CD4-positive, CD25-positive, alpha-beta regulatory T cell (primary cell): Measurements from ENCODE around the gene ANP32B. TPM values are rescaled to one million over a fixed set of nuclear protein-coding genes. Genes with fewer than 3 reads are reported as not detected.
"Not testable (repeated sequence)": the region's sequence is repeated elsewhere in the genome, so short reads cannot be mapped to it uniquely, and the experiment has no call there.

Experiments
- ATAC-seq, 2 donors: fragments of 150-1000 bp; cut with Tn5 transposase; one replicate each; pipeline ENCODE4 v1.10.0; 2021; ENCODE audit warnings: low read depth in 2 of 2, moderate number of reproducible peaks in 2 of 2, moderate library complexity in 1 of 2
- DNase-seq, 3 donors: peaks; one replicate each; pipeline versions ENCODE4 v3.0.0 to v3.0.0-alpha.2; 2012 to 2022; ENCODE audit warnings: mixed read lengths in 1 of 3
- H3K27ac ChIP-seq: one replicate; pipeline ENCODE4 v1.7.0; 2013; ENCODE audit warnings: mild to moderate bottlenecking, low read length; ENCODE audit not compliant: insufficient read depth, poor library complexity, severe bottlenecking
- H3K27me3 ChIP-seq: one replicate; pipeline ENCODE4 v1.7.0; 2013; ENCODE audit warnings: low read length; ENCODE audit not compliant: control insufficient read depth, insufficient read depth
- H3K36me3 ChIP-seq: one replicate; pipeline ENCODE4 v1.7.0; 2013; ENCODE audit warnings: mild to moderate bottlenecking, low read length, moderate library complexity; ENCODE audit not compliant: control insufficient read depth, insufficient read depth
- H3K4me1 ChIP-seq: 2 replicates; pipeline ENCODE4 v1.7.0; 2013; ENCODE audit warnings: mild to moderate bottlenecking, low read length; ENCODE audit not compliant: insufficient read depth, control insufficient read depth, poor library complexity, severe bottlenecking
- H3K4me3 ChIP-seq: one replicate; pipeline ENCODE4 v1.7.0; 2013; ENCODE audit warnings: low read depth, mild to moderate bottlenecking, low read length, moderate library complexity
- H3K9me3 ChIP-seq, 2 experiments: 1 replicate in 1 of 2; 2 replicates in 1 of 2; pipeline ENCODE4 v1.7.0; 2013; ENCODE audit warnings: low read length in 2 of 2, mild to moderate bottlenecking in 1 of 2, moderate library complexity in 1 of 2; ENCODE audit not compliant: control insufficient read depth in 2 of 2
- H3K27ac Mint-ChIP-seq, 3 donors: one replicate each; pipeline ENCODE4 v1.8.0; 2020 to 2022; ENCODE audit warnings: mild to moderate bottlenecking in 3 of 3, mixed read lengths in 3 of 3, moderate library complexity in 2 of 3
- H3K27me3 Mint-ChIP-seq: one replicate; pipeline ENCODE4 v1.8.0; 2022; ENCODE audit warnings: mild to moderate bottlenecking, mixed read lengths
- H3K36me3 Mint-ChIP-seq: one replicate; pipeline ENCODE4 v1.8.0; 2020; ENCODE audit warnings: mixed read lengths
- H3K4me1 Mint-ChIP-seq, 4 donors: one replicate each; pipeline ENCODE4 v1.8.0; 2020 to 2022; ENCODE audit warnings: mixed read lengths in 4 of 4, mild to moderate bottlenecking in 1 of 4
- H3K4me3 Mint-ChIP-seq, 4 donors: one replicate each; pipeline ENCODE4 v1.8.0; 2020 to 2022; ENCODE audit warnings: mild to moderate bottlenecking in 4 of 4, mixed read lengths in 4 of 4, moderate library complexity in 3 of 4
- H3K9me3 Mint-ChIP-seq, 7 donors: one replicate each; pipeline ENCODE4 v1.8.0; 2020 to 2022; ENCODE audit warnings: mixed read lengths in 7 of 7, mild to moderate bottlenecking in 3 of 7, moderate library complexity in 2 of 7
- polyA plus RNA-seq, 4 donors: library from polyadenylated mRNA; unstranded; fragments of 300-500 nt; fragmentation: Illumina TruSeq; gene quantifications; one replicate each; pipeline ENCODE4 v1.2.3, GENCODE V29; 2021
- total RNA-seq: library from RNA; stranded (reverse); gene quantifications from one replicate; pipeline ENCODE4 v1.2.3, GENCODE V29; 2022

Gene ANP32B
- total and polyA plus RNA-seq, 5 donors from 2014 or later: 83.6 to 188 (median 92.7) TPM

GRCh38 chr9:98009936-98010335, 26.8 kb downstream of the ANP32B start:
- no peak overlapping the region for H3K4me3 Mint-ChIP-seq
- Histone ChIP-seq H3K4me3 (no peak overlapping the region), H3K27ac (no peak overlapping the region), H3K9me3 (no peaks in the 10 kb centered on the region), H3K4me1 (no peaks in the 10 kb centered on the region), H3K36me3 (peaks cover 94% of the 10 kb centered on the region), H3K27me3 (no peaks in the 10 kb centered on the region)
- no peaks in the 10 kb centered on the region for H3K27me3 Mint-ChIP-seq
- no peak for DNase-seq
- H3K4me1 Mint-ChIP-seq: peaks cover 8 to 33% (median 20%) of the 10 kb centered on the region in 4 donors
- H3K27ac Mint-ChIP-seq: peak overlapping the region in 1 of 3 donors; percentile 79
- H3K36me3 Mint-ChIP-seq: peaks cover 57% of the 10 kb centered on the region
- no peak for ATAC-seq
- no peaks in the 10 kb centered on the region for H3K9me3 Mint-ChIP-seq

GRCh38 chr9:98010445-98010844, 27.3 kb downstream of the ANP32B start:
- no peak overlapping the region for H3K4me3 ChIP-seq
- no peak overlapping the region for H3K27ac ChIP-seq
- peaks cover 57% of the 10 kb centered on the region for H3K36me3 Mint-ChIP-seq
- DNase-seq (peak in 1 of 3 donors; percentile 24), ATAC-seq (peak; percentile 70 to 72)
- no peaks in the 10 kb centered on the region for H3K27me3 Mint-ChIP-seq
- no peak overlapping the region for H3K4me3 Mint-ChIP-seq
- no peaks in the 10 kb centered on the region for H3K9me3 ChIP-seq
- peaks cover 94% of the 10 kb centered on the region for H3K36me3 ChIP-seq
- H3K27ac Mint-ChIP-seq: peak overlapping the region in 2 of 3 donors; percentile 36 to 42
- peaks cover 8 to 32% (median 19%) of the 10 kb centered on the region in 4 donors for H3K4me1 Mint-ChIP-seq
- no peaks in the 10 kb centered on the region for H3K27me3 ChIP-seq
- H3K9me3 Mint-ChIP-seq: no peaks in the 10 kb centered on the region
- no peaks in the 10 kb centered on the region for H3K4me1 ChIP-seq

DNA sequence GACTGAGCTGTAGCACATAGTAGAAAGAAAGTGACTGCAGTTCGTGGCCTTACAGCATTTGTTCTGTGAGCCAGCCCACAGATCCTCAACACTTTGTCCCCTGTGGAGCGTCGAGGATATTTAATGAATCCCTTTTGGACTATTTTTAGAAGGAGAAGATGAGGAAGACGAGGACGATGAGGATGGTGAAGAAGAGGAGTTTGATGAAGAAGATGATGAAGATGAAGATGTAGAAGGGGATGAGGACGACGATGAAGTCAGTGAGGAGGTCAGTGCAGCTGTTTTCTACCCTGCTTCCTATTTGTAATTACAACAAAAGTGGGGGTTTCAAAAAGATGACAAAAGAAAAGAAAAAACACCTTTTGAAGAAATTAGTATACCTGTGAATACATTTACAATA, 28.0 kb downstream of the ANP32B start:
- Mint-ChIP-seq H3K27ac (peak overlapping the region; percentile 42 to 85 (median 61)), H3K4me3 (no peak overlapping the region), H3K4me1 (peaks cover 3 to 30% (median 19%) of the 10 kb centered on the region in 4 donors), H3K36me3 (peaks cover 57% of the 10 kb centered on the region), H3K27me3 (no peaks in the 10 kb centered on the region), H3K9me3 (no peaks in the 10 kb centered on the region)
- H3K9me3 ChIP-seq: no peaks in the 10 kb centered on the region
- peaks cover 94% of the 10 kb centered on the region for H3K36me3 ChIP-seq
- no peaks in the 10 kb centered on the region for H3K4me1 ChIP-seq
- no peak for DNase-seq
- no peak overlapping the region for H3K27ac ChIP-seq
- no peaks in the 10 kb centered on the region for H3K27me3 ChIP-seq
- H3K4me3 ChIP-seq: no peak overlapping the region
- ATAC-seq: no peak

DNA sequence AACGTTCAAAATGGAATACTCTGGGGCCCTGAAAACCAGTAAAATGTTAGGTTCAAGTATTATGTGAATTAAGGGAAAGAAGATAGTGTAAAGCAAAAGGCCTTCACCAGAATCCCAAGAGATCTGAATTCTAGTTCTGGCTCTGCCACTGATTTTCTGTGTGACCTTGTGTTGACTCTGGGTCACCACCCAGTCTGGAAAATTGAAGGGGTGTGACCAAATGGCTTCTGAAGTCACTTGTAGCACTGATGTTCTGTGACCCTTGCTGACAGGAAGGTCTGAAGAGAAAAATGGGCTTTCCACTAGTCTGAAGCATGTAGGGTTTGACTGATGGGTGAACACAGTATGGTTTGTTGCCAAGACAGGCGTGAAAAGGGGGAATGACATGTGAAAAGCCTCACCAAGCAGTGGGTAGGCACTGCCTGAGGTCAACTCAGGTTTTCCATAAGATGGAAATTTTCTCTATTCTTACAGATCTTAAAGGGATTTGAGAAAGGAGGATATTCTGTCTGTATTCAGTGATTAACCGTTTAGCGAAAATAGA, 33.1 kb downstream of the ANP32B start:
- Mint-ChIP-seq H3K4me1 (peaks cover 0 to 2% (median 2%) of the 10 kb centered on the region in 4 donors), H3K27ac (no peak overlapping the region), H3K27me3 (no peaks in the 10 kb centered on the region), H3K9me3 (no peaks in the 10 kb centered on the region), H3K4me3 (no peak overlapping the region), H3K36me3 (peaks cover 51% of the 10 kb centered on the region)
- Histone ChIP-seq H3K4me1 (no peaks in the 10 kb centered on the region), H3K27ac (no peak overlapping the region), H3K27me3 (no peaks in the 10 kb centered on the region), H3K9me3 (no peaks in the 10 kb centered on the region), H3K4me3 (no peak overlapping the region), H3K36me3 (peaks cover 79% of the 10 kb centered on the region)
- DNase-seq (no peak), ATAC-seq (no peak)

DNA sequence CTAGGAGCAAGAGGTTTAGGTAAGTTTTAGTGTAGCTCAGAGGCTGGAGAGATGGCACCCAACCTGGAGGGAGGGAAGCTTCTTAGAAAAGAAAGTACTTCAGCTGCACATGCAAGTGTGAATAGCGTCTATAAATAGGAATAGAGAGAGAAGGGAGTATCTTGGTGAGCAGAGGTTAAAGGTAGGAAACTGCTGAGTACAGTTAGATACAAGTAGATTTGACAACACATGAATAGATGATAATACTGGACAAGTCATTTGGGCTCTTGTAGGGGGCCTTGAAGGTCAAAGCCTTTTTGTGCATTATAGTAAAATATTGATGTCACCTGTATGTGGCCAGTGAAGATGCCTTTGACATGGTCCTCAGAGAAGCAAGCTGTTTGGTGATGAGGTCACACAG, 34.2 kb downstream of the ANP32B start:
- peaks cover 44% of the 10 kb centered on the region for H3K36me3 Mint-ChIP-seq
- no peak overlapping the region for H3K4me3 ChIP-seq
- peak overlapping the region in 1 of 3 donors; percentile 17 for H3K27ac Mint-ChIP-seq
- no peaks in the 10 kb centered on the region for H3K27me3 Mint-ChIP-seq
- H3K4me1 Mint-ChIP-seq: peaks cover 0 to 6% (median 4%) of the 10 kb centered on the region in 4 donors
- no peaks in the 10 kb centered on the region for H3K27me3 ChIP-seq
- peaks cover 68% of the 10 kb centered on the region for H3K36me3 ChIP-seq
- no peaks in the 10 kb centered on the region for H3K9me3 ChIP-seq
- H3K9me3 Mint-ChIP-seq: no peaks in the 10 kb centered on the region
- no peak for ATAC-seq
- no peak overlapping the region for H3K4me3 Mint-ChIP-seq
- H3K27ac ChIP-seq: no peak overlapping the region
- no peaks in the 10 kb centered on the region for H3K4me1 ChIP-seq
- DNase-seq: no peak

DNA sequence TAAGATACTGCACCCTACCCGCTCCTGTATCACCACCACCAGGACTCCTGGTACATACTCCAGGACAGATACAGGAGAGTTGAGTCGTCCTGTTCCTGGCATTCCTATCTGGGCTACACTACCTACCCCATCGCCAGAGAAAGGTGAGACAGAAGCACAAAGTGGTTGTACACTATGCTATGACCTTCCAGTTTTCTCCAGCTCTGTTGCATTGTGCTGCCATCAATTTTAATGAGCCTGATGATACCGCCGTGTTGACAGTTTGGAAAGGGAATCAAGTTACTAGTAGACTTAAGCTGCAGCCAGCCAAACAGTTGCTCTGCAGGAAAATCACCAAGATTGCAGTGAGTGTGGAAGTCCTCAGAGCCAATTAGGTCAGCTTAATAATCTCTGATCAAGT, 35.2 kb downstream of the ANP32B start:
- Histone ChIP-seq H3K27me3 (no peaks in the 10 kb centered on the region), H3K4me3 (no peak overlapping the region), H3K4me1 (no peaks in the 10 kb centered on the region), H3K36me3 (peaks cover 59% of the 10 kb centered on the region), H3K9me3 (no peaks in the 10 kb centered on the region), H3K27ac (no peak overlapping the region)
- Mint-ChIP-seq H3K27me3 (no peaks in the 10 kb centered on the region), H3K4me1 (peaks cover 0 to 6% (median 4%) of the 10 kb centered on the region in 4 donors), H3K27ac (peak overlapping the region in 1 of 3 donors; percentile 64), H3K9me3 (no peaks in the 10 kb centered on the region), H3K4me3 (no peak overlapping the region), H3K36me3 (peaks cover 41% of the 10 kb centered on the region)
- DNase-seq: no peak
- no peak for ATAC-seq

GRCh38 chr9:98019098-98019497, 36.0 kb downstream of the ANP32B start:
- Mint-ChIP-seq H3K27me3 (no peaks in the 10 kb centered on the region), H3K4me1 (peaks cover 0 to 6% (median 4%) of the 10 kb centered on the region in 4 donors), H3K4me3 (no peak overlapping the region), H3K36me3 (peaks cover 41% of the 10 kb centered on the region), H3K27ac (peak overlapping the region in 1 of 3 donors; percentile 40), H3K9me3 (no peaks in the 10 kb centered on the region)
- ATAC-seq: no peak
- Histone ChIP-seq H3K9me3 (no peaks in the 10 kb centered on the region), H3K4me3 (no peak overlapping the region), H3K4me1 (no peaks in the 10 kb centered on the region), H3K27ac (no peak overlapping the region), H3K36me3 (peaks cover 53% of the 10 kb centered on the region), H3K27me3 (no peaks in the 10 kb centered on the region)
- no peak for DNase-seq

DNA sequence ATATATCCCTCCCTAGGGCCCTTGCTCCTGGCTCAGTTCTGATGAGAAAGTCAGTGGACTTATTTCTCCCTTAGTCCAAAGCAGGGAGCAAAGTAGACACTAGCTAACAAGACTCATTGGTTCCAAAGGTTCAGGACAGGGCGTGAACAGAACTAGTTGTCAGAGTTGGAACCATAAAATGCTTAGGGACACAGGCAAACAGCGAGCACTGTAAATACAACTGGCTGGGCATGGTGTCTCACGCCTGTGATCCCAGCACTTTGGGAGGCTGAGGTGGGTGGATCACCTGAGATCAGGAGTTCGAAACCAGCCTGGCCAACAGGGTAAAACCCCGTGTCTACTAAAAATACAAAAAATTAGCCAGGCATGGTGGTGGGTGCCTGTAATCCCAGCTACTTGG, 36.7 kb downstream of the ANP32B start:
- Mint-ChIP-seq H3K36me3 (peaks cover 35% of the 10 kb centered on the region), H3K27ac (peak overlapping the region in 1 of 3 donors; percentile 15)
- not testable (repeated sequence) for DNase-seq, H3K4me3 Mint-ChIP-seq, H3K9me3 Mint-ChIP-seq, H3K27me3 ChIP-seq, H3K4me1 ChIP-seq, H3K4me3 ChIP-seq, H3K27me3 Mint-ChIP-seq, ATAC-seq, H3K27ac ChIP-seq, H3K9me3 ChIP-seq, H3K4me1 Mint-ChIP-seq
- peaks cover 46% of the 10 kb centered on the region for H3K36me3 ChIP-seq
